HepG2 (cell line): ENCODE results near the gene PDE9A. TPM values are rescaled to one million over a fixed set of nuclear protein-coding genes. Genes with fewer than 3 reads are reported as not detected.

Source experiments
- ATAC-seq: fragments of 200-7000 bp; cut with Tn5 transposase; 3 replicates; pipeline ENCODE4 v1.9.1; 2020; ENCODE audit warnings: mild to moderate bottlenecking, moderate library complexity
- BruUV-seq: library from RNA; stranded (reverse); fragments of 400-500 nt; replicated peaks from 2 replicates; lab custom pipeline; 2021; lab: Mats Ljungman, UMichigan
- CTCF ChIA-PET: fragments of 300-600 bp; formaldehyde crosslinking; extraction: SDS; loops from one replicate; lab custom pipeline; 2021; ENCODE audit warnings: low total read pairs, inconsistent platforms, low intra/inter-chr PET ratio; lab: Yijun Ruan, JAX
- POLR2A ChIA-PET: fragments of 350-600 bp; sonication (Branson Sonifier 250); formaldehyde crosslinking; loops from one replicate; lab custom pipeline; 2020; ENCODE audit warnings: antibody characterized with exemption, inconsistent platforms; lab: Yijun Ruan, JAX
- DNase-seq: peaks from one replicate; pipeline ENCODE4 v3.0.0-alpha.2; 2015; ENCODE audit warnings: low spot score
- FAIRE-seq: peaks from 3 replicates; lab custom pipeline; 2011; peaks lifted over from hg19 to GRCh38; lab: Jason Lieb, UNC
- H2AFZ ChIP-seq: one replicate; pipeline ENCODE4 v1.6.1; 2011; ENCODE audit warnings: low read length, inconsistent platforms
- H3K27ac ChIP-seq: fragments of 300-600 bp; 3 replicates; pipeline ENCODE4 v1.8.0; 2011; ENCODE audit warnings: mixed run types, mild to moderate bottlenecking, mixed read lengths, low read length, inconsistent platforms; ENCODE audit not compliant: insufficient read depth; ENCODE audit errors: extremely low read length
- H3K27me3 ChIP-seq, 2 experiments: fragments of 200-600 bp in 1 of 2; 2 replicates in 1 of 2; 3 replicates in 1 of 2; pipeline versions ENCODE4 v1.6.0 to v1.8.0; 2011; ENCODE audit warnings: low read length in 2 of 2, mild to moderate bottlenecking in 2 of 2, moderate library complexity in 2 of 2, inconsistent platforms in 1 of 2; ENCODE audit not compliant: insufficient read depth in 2 of 2, control insufficient read depth in 1 of 2
- H3K36me3 ChIP-seq, 2 experiments: fragments of 200-600 bp in 1 of 2; replicated peaks in 1 of 2; 2 replicates in 1 of 2; 3 replicates in 1 of 2; pipeline versions ENCODE4 v1.5.1 to v1.8.0; 2011; ENCODE audit warnings: low read length in 2 of 2, inconsistent platforms in 1 of 2; ENCODE audit not compliant: insufficient read depth in 2 of 2, control insufficient read depth in 1 of 2
- H3K4me1 ChIP-seq: 2 replicates; pipeline ENCODE4 v1.5.1; 2012; ENCODE audit warnings: low read length, inconsistent platforms; ENCODE audit not compliant: insufficient read depth
- H3K4me2 ChIP-seq: 2 replicates; pipeline ENCODE4 v1.6.0; 2011; ENCODE audit warnings: low read depth, low read length, inconsistent platforms
- H3K4me3 ChIP-seq, 3 experiments: fragments of 200-600 bp in 1 of 3; sonication (generic), shearing (Covaris generic) in 1 of 3; replicated peaks in 1 of 3; 2 replicates each; pipeline ENCODE4 v1.5.1; 2011 to 2016; ENCODE audit warnings: low read length in 3 of 3, inconsistent platforms in 2 of 3, low read depth in 2 of 3, mild to moderate bottlenecking in 2 of 3, control low read depth in 1 of 3, mixed read lengths in 1 of 3; ENCODE audit not compliant: insufficient read depth in 1 of 3
- H3K79me2 ChIP-seq: one replicate; pipeline ENCODE4 v1.6.1; 2011; ENCODE audit warnings: low read length, inconsistent platforms; ENCODE audit not compliant: insufficient read depth
- H3K9ac ChIP-seq: 2 replicates; pipeline ENCODE4 v1.6.0; 2011; ENCODE audit warnings: mild to moderate bottlenecking, low read depth, low read length, inconsistent platforms; ENCODE audit not compliant: insufficient read depth
- H3K9me3 ChIP-seq: 2 replicates; pipeline ENCODE4 v1.5.1; 2012; ENCODE audit warnings: mild to moderate bottlenecking, low read length
- H4K20me1 ChIP-seq: 2 replicates; pipeline ENCODE4 v1.6.0; 2011; ENCODE audit warnings: inconsistent platforms, mild to moderate bottlenecking, low read length, moderate library complexity; ENCODE audit not compliant: insufficient read depth
- HOXA5 ChIP-seq: sonication (generic); formaldehyde crosslinking; IDR thresholded peaks from 2 replicates; pipeline ENCODE4 v1.4.0; 2020; ENCODE audit warnings: missing genetic modification reagents
- JARID2 ChIP-seq: sonication (generic); formaldehyde crosslinking; IDR thresholded peaks from 2 replicates; pipeline ENCODE4 v1.8.1; 2023; ENCODE audit warnings: missing genetic modification reagents, inconsistent platforms; ENCODE audit not compliant: insufficient replicate concordance
- LCORL ChIP-seq, 2 experiments: fragments of 450-650 bp in 1 of 2; sonication (generic) in 1 of 2; formaldehyde crosslinking in 1 of 2; IDR thresholded peaks; 2 replicates each; pipeline versions ENCODE4 v1.5.0 to v1.6.1; 2017 to 2020; ENCODE audit warnings: antibody characterized with exemption in 1 of 2, missing genetic modification reagents in 1 of 2
- MXI1 ChIP-seq: IDR thresholded peaks from 3 replicates; pipeline ENCODE4 v1.6.1; 2012; ENCODE audit warnings: low read depth, low read length, inconsistent platforms, borderline replicate concordance
- SAFB2 ChIP-seq: sonication (generic); formaldehyde crosslinking; IDR thresholded peaks from 2 replicates; pipeline ENCODE4 v1.5.1; 2020; ENCODE audit warnings: missing genetic modification reagents, low read depth, mild to moderate bottlenecking, borderline replicate concordance
- SP4 ChIP-seq: sonication (generic); formaldehyde crosslinking; IDR thresholded peaks from 2 replicates; pipeline ENCODE4 v1.8.1; 2023; ENCODE audit warnings: mild to moderate bottlenecking, missing genetic modification reagents
- THAP11 ChIP-seq: IDR thresholded peaks from 2 replicates; pipeline ENCODE4 v1.6.1; 2016; ENCODE audit warnings: missing biosample characterization, missing genetic modification reagents
- ZNF225 ChIP-seq: sonication (generic); formaldehyde crosslinking; IDR thresholded peaks from 2 replicates; pipeline ENCODE4 v1.4.0; 2020; ENCODE audit warnings: mild to moderate bottlenecking, missing genetic modification reagents
- ZNF605 ChIP-seq: sonication (generic); formaldehyde crosslinking; IDR thresholded peaks from 2 replicates; pipeline ENCODE4 v1.8.0; 2022; ENCODE audit warnings: mild to moderate bottlenecking, missing genetic modification reagents
- ZNF766 ChIP-seq: sonication (generic); formaldehyde crosslinking; IDR thresholded peaks from 2 replicates; pipeline ENCODE4 v1.5.0; 2020; ENCODE audit warnings: missing genetic modification reagents, borderline replicate concordance
- ZNF782 ChIP-seq: sonication (generic); formaldehyde crosslinking; IDR thresholded peaks from 2 replicates; pipeline ENCODE4 v1.4.0; 2020; ENCODE audit warnings: missing genetic modification reagents, mild to moderate bottlenecking, borderline replicate concordance
- WGBS: methylation state at CpG from one replicate; pipeline ENCODE4 v1.1.6; 2017; ENCODE audit warnings: low lambda C conversion rate; 5-methylcytosine and 5-hydroxymethylcytosine counted together
- in situ Hi-C: cut with HindIII; loops from 2 replicates; pipeline ENCODE4 v1.10.0; 2017; ENCODE audit warnings: low pct_unique_long_range_greater_than_20kb; ENCODE audit not compliant: extremely low pct_ligation_motif_present
- intact Hi-C: fragments of 100-400 bp; cut with micrococcal nuclease; formaldehyde crosslinking; loops from one replicate; pipeline ENCODE4 v1.10.0; 2022; ENCODE audit not compliant: unreplicated experiment
- polyA plus RNA-seq, 8 experiments: library from polyadenylated mRNA; depleted of rRNA in 3 of 8; stranded (reverse) in 7 of 8; unstranded in 1 of 8; fragments of >200 nt; fragmentation: Illumina TruSeq in 4 of 8; extraction: Trizol in 4 of 8; gene quantifications; 2 replicates each; pipeline versions ENCODE4 v1.2.1 to v1.2.3, GENCODE V29; 2011 to 2016; ENCODE audit warnings: low read depth in 4 of 8, missing spikeins in 1 of 8, mixed read lengths in 1 of 8; ENCODE audit not compliant: insufficient read depth in 1 of 8
- total RNA-seq, 5 experiments: library from RNA; depleted of rRNA; stranded (reverse); fragments of >200 nt; fragmentation: Illumina TruSeq; extraction: Trizol; gene quantifications; 2 replicates each; pipeline ENCODE4 v1.2.3, GENCODE V29; 2016; ENCODE audit warnings: low read depth in 1 of 5
- TF ChIP-seq, protein P1 (sequence below): sonication (generic); formaldehyde crosslinking; IDR thresholded peaks from 2 replicates; pipeline ENCODE4 v1.4.0; 2020; ENCODE audit warnings: mild to moderate bottlenecking, missing genetic modification reagents
- TF ChIP-seq, protein P2 (sequence below): sonication (generic); formaldehyde crosslinking; IDR thresholded peaks from 2 replicates; pipeline ENCODE4 v1.4.0; 2020; ENCODE audit warnings: mild to moderate bottlenecking, missing genetic modification reagents

PDE9A gene
- total and polyA plus RNA-seq, 2 of the 13 experiments (the other 11 are each of a cell fraction or from before 2014, with no cell fraction given): 4.6 to 19.7 TPM

- no peak for DNase-seq
- Histone ChIP-seq H3K9ac (no peak overlapping the region), H3K4me1 (peaks cover 40% of the 10 kb centered on the region), H4K20me1 (no peaks in the 10 kb centered on the region), H3K4me2 (no peak overlapping the region), H3K27ac (no peak overlapping the region), H2AFZ (no peak overlapping the region), H3K36me3 (no peaks in the 10 kb centered on the region), H3K79me2 (no peaks in the 10 kb centered on the region), H3K9me3 (no peaks in the 10 kb centered on the region), H3K4me3 (no peak overlapping the region), H3K27me3 (peaks cover 0 to 7% of the 10 kb centered on the region in 2 experiments; a peak in 1 of 5 replicates)
- intact Hi-C loops (no loop called here), in situ Hi-C loops (no loop called here)
- BruUV-seq: no TSS peak
- no peak for ATAC-seq
- POLR2A ChIA-PET: no interaction called here
- CTCF ChIA-PET: no interaction called here
- no peak for TF ChIP-seq JARID2 (CRISPR knock-in tag)
- no peak for TF ChIP-seq MXI1
- no peak for TF ChIP-seq ZNF782 (CRISPR knock-in tag)
- TF ChIP-seq ZNF605: no peak
- TF ChIP-seq THAP11 (CRISPR knock-in tag): no peak
- FAIRE-seq: no peak
- WGBS: 73% methylated on average over 7 of the region's 7 CpGs
Observed at GRCh38 chr21:42793774-42794173, 140.4 kb downstream of the PDE9A start.

DNA sequence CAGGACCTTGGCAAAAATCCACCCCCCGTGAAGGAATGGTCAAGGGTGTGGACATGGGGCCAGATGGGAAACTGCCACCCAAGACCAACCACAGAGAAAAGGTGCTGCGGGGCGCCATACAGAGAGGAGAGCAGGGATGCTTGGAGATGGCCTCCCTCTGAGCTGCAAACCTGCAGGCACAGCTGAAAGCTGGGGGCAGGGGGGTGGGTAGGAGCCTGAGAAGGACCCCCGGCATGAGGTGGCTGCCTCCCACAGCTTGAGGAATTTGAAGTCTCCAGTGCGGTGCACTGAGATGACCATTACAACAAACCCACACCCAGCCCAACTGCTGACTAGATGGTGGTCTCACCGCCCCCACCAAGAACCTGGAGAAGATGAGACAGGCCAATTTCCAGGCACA is 141.1 kb downstream of the PDE9A start:
- in situ Hi-C loops (no loop called here), intact Hi-C loops (no loop called here)
- H3K36me3 ChIP-seq: no peaks in the 10 kb centered on the region
- no peak overlapping the region for H3K27ac ChIP-seq
- POLR2A ChIA-PET: no interaction called here
- FAIRE-seq (no peak), ATAC-seq (no peak), DNase-seq (no peak)
- H3K79me2 ChIP-seq: no peaks in the 10 kb centered on the region
- no peak overlapping the region for H3K4me3 ChIP-seq
- no peak overlapping the region for H3K4me2 ChIP-seq
- no peak overlapping the region for H2AFZ ChIP-seq
- H3K9ac ChIP-seq: no peak overlapping the region
- no TSS peak for BruUV-seq
- CTCF ChIA-PET: no interaction called here
- 0 out of 5 replicates have a peak, but pooled peaks cover 0 to 7% of the 10 kb centered on the region in 2 experiments for H3K27me3 ChIP-seq
- no peaks in the 10 kb centered on the region for H3K9me3 ChIP-seq
- no peaks in the 10 kb centered on the region for H4K20me1 ChIP-seq
- peaks cover 40% of the 10 kb centered on the region for H3K4me1 ChIP-seq
- WGBS: 72% methylated on average over 5 of the region's 6 CpGs
- TF ChIP-seq, protein P1, sequence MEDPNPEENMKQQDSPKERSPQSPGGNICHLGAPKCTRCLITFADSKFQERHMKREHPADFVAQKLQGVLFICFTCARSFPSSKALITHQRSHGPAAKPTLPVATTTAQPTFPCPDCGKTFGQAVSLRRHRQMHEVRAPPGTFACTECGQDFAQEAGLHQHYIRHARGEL (CRISPR knock-in tag): no peak
- TF ChIP-seq ZNF766 (CRISPR knock-in tag): no peak
- TF ChIP-seq HOXA5 (CRISPR knock-in tag): no peak
- TF ChIP-seq LCORL (IDR thresholded peaks at IDR 0.05): no peak
- TF ChIP-seq LCORL (CRISPR knock-in tag; IDR thresholded peaks at IDR 0.05): no peak
- TF ChIP-seq ZNF225 (CRISPR knock-in tag): no peak
- TF ChIP-seq, protein P2, sequence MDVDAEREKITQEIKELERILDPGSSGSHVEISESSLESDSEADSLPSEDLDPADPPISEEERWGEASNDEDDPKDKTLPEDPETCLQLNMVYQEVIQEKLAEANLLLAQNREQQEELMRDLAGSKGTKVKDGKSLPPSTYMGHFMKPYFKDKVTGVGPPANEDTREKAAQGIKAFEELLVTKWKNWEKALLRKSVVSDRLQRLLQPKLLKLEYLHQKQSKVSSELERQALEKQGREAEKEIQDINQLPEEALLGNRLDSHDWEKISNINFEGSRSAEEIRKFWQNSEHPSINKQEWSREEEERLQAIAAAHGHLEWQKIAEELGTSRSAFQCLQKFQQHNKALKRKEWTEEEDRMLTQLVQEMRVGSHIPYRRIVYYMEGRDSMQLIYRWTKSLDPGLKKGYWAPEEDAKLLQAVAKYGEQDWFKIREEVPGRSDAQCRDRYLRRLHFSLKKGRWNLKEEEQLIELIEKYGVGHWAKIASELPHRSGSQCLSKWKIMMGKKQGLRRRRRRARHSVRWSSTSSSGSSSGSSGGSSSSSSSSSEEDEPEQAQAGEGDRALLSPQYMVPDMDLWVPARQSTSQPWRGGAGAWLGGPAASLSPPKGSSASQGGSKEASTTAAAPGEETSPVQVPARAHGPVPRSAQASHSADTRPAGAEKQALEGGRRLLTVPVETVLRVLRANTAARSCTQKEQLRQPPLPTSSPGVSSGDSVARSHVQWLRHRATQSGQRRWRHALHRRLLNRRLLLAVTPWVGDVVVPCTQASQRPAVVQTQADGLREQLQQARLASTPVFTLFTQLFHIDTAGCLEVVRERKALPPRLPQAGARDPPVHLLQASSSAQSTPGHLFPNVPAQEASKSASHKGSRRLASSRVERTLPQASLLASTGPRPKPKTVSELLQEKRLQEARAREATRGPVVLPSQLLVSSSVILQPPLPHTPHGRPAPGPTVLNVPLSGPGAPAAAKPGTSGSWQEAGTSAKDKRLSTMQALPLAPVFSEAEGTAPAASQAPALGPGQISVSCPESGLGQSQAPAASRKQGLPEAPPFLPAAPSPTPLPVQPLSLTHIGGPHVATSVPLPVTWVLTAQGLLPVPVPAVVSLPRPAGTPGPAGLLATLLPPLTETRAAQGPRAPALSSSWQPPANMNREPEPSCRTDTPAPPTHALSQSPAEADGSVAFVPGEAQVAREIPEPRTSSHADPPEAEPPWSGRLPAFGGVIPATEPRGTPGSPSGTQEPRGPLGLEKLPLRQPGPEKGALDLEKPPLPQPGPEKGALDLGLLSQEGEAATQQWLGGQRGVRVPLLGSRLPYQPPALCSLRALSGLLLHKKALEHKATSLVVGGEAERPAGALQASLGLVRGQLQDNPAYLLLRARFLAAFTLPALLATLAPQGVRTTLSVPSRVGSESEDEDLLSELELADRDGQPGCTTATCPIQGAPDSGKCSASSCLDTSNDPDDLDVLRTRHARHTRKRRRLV (CRISPR knock-in tag): no peak
- TF ChIP-seq SP4 (CRISPR knock-in tag): no peak
- no peak for TF ChIP-seq SAFB2 (CRISPR knock-in tag)
